EL (cell line): Measurements from ENCODE around the gene ACAT2.
A peak's percentile ranks its signal among the peaks of the same experiment; 100 is the strongest.
"Not testable (repeated sequence)": the region's sequence is repeated elsewhere in the genome, so short reads cannot be mapped to it uniquely, and the experiment has no call there.

Experiments
- DNase-seq: peaks from one replicate; pipeline ENCODE4 v3.0.0-alpha.2; 2016

ACAT2 gene

GRCh38 chr6:159777240-159777904 is 15.5 kb downstream of the ACAT2 start:
- no peak for DNase-seq

- DNase-seq = no peak
Measured at GRCh38 chr6:159778131-159778530, 16.3 kb downstream of the ACAT2 start.

DNA sequence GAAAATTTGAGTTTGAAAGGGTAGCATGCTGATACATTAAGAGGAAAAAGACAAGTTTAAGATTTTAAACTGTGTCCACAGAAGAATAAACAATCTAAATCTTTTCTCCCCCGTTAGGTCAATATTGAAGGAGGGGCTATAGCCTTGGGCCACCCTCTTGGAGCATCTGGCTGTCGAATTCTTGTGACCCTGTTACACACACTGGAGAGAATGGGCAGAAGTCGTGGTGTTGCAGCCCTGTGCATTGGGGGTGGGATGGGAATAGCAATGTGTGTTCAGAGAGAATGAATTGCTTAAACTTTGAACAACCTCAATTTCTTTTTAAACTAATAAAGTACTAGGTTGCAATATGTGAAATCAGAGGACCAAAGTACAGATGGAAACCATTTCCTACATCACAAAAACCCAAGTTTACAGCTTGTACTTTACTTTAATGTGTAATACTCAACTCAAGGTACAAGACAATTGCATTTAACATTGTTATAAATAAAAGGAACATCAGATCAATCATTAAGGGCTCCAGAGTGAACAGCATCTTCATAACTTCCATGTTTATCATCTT is 16.8 kb downstream of the ACAT2 start:
- DNase-seq = no peak

DNA sequence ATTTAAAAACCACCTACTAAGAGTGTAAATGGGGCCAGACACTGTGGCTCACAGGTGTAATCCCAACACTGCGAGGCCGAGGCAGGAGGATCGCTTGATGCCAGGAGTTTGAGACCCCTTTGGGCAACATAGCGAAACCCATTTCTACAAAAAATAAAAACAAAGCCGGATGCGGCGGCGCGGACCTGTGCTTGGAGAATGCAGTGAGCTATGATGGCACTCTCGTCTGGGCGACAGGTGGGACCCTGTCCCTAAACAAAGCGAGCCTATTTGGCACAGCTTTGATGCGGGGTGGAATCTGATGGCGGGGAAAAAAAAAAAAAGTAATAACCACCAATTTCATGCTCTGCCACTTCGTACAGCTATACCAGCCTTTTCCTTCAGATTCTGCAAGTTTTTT is 26.4 kb downstream of the ACAT2 start:
- DNase-seq = no peak

DNA sequence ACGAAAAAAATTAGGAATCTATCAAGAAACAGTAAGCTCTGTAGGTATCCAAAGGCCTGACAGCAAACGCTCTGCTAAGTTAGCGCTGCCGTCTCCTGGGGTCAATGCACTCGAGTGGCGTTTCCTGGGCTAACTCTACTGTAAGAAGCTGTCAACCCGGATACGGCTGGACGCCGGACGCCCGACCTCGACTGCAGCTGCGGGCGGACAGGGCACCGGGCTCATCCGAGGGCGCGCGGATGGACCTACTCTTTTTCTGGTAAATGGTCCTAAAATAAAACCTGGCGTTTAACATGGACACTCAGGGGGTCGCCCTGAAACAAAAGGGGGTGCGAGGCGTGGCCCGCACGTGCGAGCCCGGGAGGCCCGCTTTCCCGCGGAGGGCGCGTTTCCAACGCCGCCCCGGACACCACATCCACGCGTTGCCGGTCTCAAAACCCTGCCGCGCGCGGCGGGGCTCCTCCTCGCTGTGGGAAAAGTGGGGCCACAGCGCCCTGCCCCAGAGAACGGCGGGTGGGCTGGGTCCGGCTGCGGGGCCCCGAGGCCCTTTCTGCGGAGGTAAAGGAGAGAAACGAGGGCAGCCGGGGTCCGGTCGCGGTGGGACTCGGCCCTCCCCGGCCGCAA is 27.0 kb downstream of the ACAT2 start:
- peak; percentile 58 for DNase-seq

- peak; percentile 100 for DNase-seq
Measured at GRCh38 chr6:159789377-159790148, 27.7 kb downstream of the ACAT2 start, which contains the start of gene TCP1. TSS of gene TCP1 (minus strand) at chr6:159789602. CDS start at chr6:159789468, 134 bp downstream.

GRCh38 chr6:159790149-159790955 is 28.5 kb downstream of the ACAT2 start, which contains the start of gene MRPL18:
TSS of gene MRPL18 (plus strand) at chr6:159790467. CDS start at chr6:159790588, 121 bp downstream.
- peak; percentile 98 for DNase-seq

- no peak for DNase-seq
Measured at GRCh38 chr6:159790956-159791598, 29.2 kb downstream of the ACAT2 start.

DNA sequence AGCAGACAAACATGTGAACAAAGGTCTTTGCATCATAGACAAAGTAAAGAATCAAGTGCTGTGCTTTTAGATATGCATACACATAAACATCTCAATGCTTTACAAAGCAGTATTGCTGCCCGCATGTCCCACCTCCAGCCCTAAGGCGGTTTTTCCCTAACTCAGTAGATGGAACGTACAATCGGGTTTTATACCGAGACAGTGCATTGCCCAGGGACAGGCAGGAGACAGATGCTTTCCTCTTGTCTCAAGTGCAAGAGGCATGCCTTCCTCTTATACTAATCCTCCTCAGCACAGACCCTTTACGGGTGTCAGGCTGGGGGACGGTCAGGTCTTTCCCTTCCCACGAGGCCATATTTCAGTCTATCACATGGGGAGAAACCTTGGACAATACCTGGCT is 33.1 kb downstream of the ACAT2 start:
- DNase-seq = not testable (repeated sequence)

- DNase-seq = no peak
Measured at GRCh38 chr6:159797554-159797953, 35.7 kb downstream of the ACAT2 start.

DNA sequence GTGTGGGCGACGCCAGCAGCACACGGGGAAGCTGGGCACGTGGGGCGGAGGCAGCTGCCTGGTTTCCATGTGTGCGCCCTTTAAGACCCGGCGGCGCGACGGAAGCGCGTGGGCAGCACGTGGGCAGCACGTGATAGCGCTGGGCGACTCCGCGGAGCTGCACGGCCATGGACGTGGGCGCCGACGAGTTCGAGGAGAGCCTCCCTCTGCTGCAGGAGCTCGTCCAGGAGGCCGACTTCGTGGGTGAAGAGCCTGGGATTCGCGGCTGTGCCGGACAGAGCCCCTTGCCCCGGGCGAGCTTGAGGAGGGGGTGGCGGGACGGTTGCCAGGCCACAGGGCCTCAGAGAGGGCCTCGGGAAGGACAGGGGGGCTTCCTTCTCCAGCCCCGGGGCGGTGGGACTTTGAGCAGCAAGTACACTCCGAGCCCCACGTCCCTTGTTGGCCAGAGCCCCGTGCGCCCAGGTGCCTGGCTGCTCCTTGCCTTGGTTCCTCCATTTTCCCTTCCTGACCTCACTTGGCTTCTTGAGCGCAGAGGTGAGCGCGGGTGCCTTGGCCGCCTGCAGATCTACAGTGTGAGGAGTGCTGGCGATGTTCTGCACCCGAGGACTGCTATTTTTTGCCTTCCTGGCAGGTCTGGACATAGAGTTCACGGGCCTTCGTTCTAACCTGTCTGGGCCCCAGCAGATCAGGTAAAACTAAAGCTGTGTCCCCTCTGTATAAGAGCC is 38.5 kb downstream of the ACAT2 start, which contains the start of gene PNLDC1:
TSS of gene PNLDC1 (plus strand) at position 136 of the 725 bp plus-strand sequence. CDS start at position 168, 32 bp downstream.
- no peak for DNase-seq

- DNase-seq = no peak
Measured at GRCh38 chr6:159801935-159802334, 40.1 kb downstream of the ACAT2 start.

DNA sequence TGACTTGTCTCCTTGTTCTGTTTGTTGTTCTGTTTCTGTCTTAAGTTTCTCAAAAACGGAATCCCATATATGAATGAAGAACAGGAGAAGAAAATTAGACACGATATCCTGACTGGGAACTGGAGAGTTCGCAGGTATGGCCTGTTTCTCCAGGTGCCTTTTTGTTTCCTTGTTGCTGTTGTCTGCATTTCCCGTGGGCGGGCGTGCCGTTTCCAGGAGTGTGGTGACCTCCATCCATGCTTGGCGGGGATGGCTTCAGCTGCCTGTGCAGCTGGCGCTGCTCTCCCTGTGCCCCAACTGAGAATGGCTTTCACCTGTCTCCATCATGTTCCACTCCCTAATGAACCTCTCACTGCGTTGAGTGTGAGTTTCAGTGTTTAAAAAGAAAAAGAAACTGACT is 42.7 kb downstream of the ACAT2 start:
- DNase-seq = no peak

DNA sequence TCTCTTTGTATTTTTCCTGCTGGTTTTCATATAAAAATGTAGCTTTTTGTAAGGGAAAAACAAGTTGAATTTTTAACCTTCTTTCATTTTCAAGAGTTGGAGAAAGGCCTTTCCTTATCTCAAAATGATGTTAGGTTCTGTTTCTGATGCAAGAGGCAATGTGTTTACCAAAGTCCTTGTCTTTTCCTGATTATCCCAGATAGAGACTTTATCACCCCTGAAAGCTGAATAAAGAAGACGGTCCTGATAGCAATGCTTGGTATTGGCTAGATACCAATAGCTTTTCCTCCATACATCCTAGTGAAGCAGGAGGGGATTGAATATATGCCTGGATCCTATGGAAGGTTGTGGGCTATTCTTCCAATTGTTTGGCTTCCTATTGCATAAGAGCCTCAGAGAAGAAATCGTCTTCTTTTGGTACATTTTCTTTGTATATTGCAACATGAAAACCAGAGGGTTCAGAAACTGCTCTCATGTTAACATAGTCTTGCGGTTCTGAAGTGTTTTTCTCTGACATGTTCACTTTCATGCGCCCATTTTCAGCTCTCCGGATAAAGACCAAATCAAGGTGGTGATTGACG is 43.7 kb downstream of the ACAT2 start:
- no peak for DNase-seq

- DNase-seq = no peak
Measured at GRCh38 chr6:159806021-159806458, 44.2 kb downstream of the ACAT2 start.

DNA sequence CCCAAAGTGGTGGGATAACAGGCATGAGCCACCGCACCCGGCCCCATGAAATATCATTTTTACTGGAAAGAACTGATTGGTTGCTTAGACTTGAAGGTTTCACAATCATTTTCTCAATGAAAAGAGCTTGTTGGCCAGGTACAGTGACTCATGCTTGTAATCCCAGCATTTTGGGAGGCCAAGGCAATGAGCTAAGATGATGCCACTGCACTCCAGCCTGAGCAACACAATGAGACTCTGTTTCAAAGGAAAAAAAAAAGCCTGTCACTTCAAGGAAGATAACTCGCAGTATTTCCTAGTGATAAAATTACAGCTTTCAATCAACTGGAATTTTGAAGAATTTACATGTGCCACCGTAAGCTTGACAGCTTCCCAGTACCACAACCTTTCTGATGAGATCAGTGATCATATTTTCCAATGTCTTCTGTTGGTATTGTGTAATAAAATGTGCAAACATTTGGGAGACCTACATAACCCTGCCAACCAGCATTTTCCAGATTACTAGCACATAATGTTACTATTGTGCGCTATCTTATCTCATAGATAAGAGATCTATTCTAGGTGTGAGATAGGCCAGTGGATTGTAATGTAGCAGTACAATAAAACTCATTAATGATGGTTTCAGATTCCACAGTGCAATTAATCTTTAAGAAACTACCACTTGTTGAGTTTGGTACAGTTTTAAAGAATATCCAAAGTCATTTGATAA is 45.5 kb downstream of the ACAT2 start:
- no peak for DNase-seq

DNA sequence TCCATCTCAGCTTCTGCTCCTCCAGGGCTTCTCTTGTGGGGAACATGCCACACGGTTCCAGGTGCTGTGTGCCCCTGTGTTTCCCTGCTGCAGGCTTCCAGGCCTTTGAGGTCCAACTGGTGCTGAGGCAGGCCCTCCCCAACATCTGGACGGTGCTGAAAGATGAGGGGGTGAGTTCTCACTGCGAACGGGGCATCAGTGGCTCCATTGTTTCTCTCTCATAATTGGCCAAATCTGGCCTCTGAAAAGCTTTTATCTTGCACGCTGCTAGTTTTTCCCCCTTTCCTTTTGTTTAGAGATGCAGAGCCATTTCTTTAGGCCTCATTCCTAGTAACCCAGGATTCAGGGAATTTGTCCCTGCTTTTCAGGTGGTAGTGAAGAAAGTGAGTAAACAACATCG is 46.8 kb downstream of the ACAT2 start:
- DNase-seq = no peak

DNA sequence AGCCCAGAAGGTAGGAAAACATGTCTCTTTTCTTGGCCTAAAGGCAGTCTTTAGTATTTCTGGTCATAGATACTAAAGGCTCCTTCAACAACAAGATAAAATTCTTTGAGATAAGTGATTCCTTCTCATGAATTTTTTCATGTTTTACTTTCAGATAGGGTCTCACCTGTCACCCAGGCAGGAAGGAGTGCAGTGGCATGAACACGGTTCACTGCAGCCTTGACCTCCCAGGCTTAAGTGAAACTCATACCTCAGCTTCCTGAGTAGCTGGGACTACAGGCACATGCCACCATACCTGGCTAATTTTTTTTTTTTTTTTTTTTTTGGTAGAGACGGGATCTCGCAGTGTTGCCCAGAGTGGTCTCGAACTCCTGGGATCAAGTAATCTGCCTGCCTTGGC is 47.3 kb downstream of the ACAT2 start:
- no peak for DNase-seq

- no peak for DNase-seq
Measured at GRCh38 chr6:159813781-159814180, 51.9 kb downstream of the ACAT2 start.

- DNase-seq = no peak
Measured at GRCh38 chr6:159815410-159815809, 53.6 kb downstream of the ACAT2 start.
